ENCODE data around the gene LASP1.
"Not testable (repeated sequence)": the region's sequence is repeated elsewhere in the genome, so short reads cannot be mapped to it uniquely, and the experiment has no call there.

LASP1 gene

GRCh38 chr17:38916771-38917170, 46.9 kb downstream of the LASP1 start:
- peaks cover 15% of the 10 kb centered on the region for H3K4me1 Mint-ChIP-seq
- ATAC-seq (ENCODE audit: low read depth) (no peak), DNase-seq (ENCODE audit: low spot score in 2 of 2) (no peak)
- H3K27me3 Mint-ChIP-seq, result no peaks in the 10 kb centered on the region
- peaks cover 32% of the 10 kb centered on the region for H3K36me3 Mint-ChIP-seq
- no peaks in the 10 kb centered on the region for H3K9me3 Mint-ChIP-seq
- H3K4me3 Mint-ChIP-seq, result no peak overlapping the region
- peak overlapping the region; percentile 5 for H3K27ac Mint-ChIP-seq

GRCh38 chr17:38917259-38917658, 47.4 kb downstream of the LASP1 start:
- peaks cover 30% of the 10 kb centered on the region for H3K36me3 Mint-ChIP-seq

DNA sequence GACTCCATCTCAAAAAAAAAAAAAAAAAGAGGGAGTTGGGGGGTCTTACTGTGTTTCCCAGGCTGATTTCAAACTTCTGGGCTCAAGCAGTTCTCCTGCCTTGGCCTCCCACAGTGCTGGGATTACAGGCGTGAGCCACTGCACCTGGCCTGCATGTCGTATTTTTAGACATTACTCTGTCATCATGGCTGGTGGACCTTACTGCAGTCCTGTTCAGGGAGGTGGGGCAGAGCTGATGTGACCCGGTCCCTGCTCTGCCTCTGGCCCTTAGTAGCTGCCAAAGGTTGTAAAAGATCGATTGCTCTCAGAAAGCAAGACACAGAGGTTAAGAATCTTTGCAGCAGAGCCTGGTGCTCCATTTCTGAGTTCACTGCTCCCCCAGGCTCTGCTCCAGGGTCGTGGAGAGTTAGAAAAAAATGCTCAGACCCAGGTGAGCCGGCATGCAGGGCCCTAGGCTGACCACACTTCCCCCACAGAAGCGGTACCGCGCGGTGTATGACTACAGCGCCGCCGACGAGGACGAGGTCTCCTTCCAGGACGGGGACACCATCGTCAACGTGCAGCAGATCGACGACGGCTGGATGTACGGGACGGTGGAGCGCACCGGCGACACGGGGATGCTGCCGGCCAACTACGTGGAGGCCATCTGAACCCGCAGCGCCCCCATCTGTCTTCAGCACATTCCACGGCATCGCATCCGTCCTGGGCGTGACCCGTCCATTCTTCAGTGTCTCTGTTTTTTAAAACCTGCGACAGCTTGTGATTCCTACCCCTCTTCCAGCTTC, 48.5 kb downstream of the LASP1 start:
- ATAC-seq (ENCODE audit: low read depth), result no peak
- Mint-ChIP-seq H3K9me3 (no peaks in the 10 kb centered on the region), H3K36me3 (peaks cover 29% of the 10 kb centered on the region), H3K27me3 (no peaks in the 10 kb centered on the region), H3K4me1 (peaks cover 16% of the 10 kb centered on the region), H3K27ac (no peak overlapping the region), H3K4me3 (no peak overlapping the region)
- DNase-seq (ENCODE audit: low spot score in 2 of 2), result no peak

More at GRCh38 chr17:38917259-38917658, 47.4 kb downstream of the LASP1 start:
- DNase-seq (ENCODE audit: low spot score in 2 of 2) (no peak), ATAC-seq (ENCODE audit: low read depth) (no peak)
- no peak overlapping the region for H3K4me3 Mint-ChIP-seq
- peaks cover 16% of the 10 kb centered on the region for H3K4me1 Mint-ChIP-seq
- no peaks in the 10 kb centered on the region for H3K9me3 Mint-ChIP-seq
- H3K27ac Mint-ChIP-seq, result no peak overlapping the region
- no peaks in the 10 kb centered on the region for H3K27me3 Mint-ChIP-seq

DNA sequence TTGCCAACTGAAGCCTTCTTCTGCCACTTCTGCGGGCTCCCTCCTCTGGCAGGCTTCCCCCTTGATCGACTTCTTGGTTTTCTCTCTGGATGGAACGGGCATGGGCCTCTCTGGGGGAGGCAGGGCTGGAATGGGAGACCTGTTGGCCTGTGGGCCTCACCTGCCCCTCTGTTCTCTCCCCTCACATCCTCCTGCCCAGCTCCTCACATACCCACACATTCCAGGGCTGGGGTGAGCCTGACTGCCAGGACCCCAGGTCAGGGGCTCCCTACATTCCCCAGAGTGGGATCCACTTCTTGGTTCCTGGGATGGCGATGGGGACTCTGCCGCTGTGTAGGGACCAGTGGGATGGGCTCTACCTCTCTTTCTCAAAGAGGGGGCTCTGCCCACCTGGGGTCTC, 49.1 kb downstream of the LASP1 start:
- no peaks in the 10 kb centered on the region for H3K9me3 Mint-ChIP-seq
- no peaks in the 10 kb centered on the region for H3K27me3 Mint-ChIP-seq
- H3K4me1 Mint-ChIP-seq, result peaks cover 19% of the 10 kb centered on the region
- no peak overlapping the region for H3K4me3 Mint-ChIP-seq
- H3K27ac Mint-ChIP-seq, result no peak overlapping the region
- peaks cover 29% of the 10 kb centered on the region for H3K36me3 Mint-ChIP-seq
- ATAC-seq (ENCODE audit: low read depth), result no peak
- no peak for DNase-seq (ENCODE audit: low spot score in 2 of 2)

GRCh38 chr17:38919316-38920078, 49.6 kb downstream of the LASP1 start:
- peaks cover 20% of the 10 kb centered on the region for H3K4me1 Mint-ChIP-seq
- no peak for DNase-seq (ENCODE audit: low spot score in 2 of 2)
- no peak overlapping the region for H3K4me3 Mint-ChIP-seq
- no peaks in the 10 kb centered on the region for H3K27me3 Mint-ChIP-seq
- no peaks in the 10 kb centered on the region for H3K9me3 Mint-ChIP-seq
- peak overlapping the region; percentile 3 for H3K27ac Mint-ChIP-seq
- peaks cover 23% of the 10 kb centered on the region for H3K36me3 Mint-ChIP-seq
- no peak for ATAC-seq (ENCODE audit: low read depth)

GRCh38 chr17:38920374-38921291, 50.8 kb downstream of the LASP1 start:
- ATAC-seq (ENCODE audit: low read depth), result no peak
- no peak for DNase-seq (ENCODE audit: low spot score in 2 of 2)
- peak overlapping the region; percentile 89 for H3K27ac Mint-ChIP-seq
- H3K27me3 Mint-ChIP-seq, result no peaks in the 10 kb centered on the region
- H3K9me3 Mint-ChIP-seq, result no peaks in the 10 kb centered on the region
- peaks cover 23% of the 10 kb centered on the region for H3K36me3 Mint-ChIP-seq
- H3K4me1 Mint-ChIP-seq, result peaks cover 24% of the 10 kb centered on the region
- H3K4me3 Mint-ChIP-seq, result no peak overlapping the region

- H3K9me3 Mint-ChIP-seq, result no peaks in the 10 kb centered on the region
- peaks cover 26% of the 10 kb centered on the region for H3K4me1 Mint-ChIP-seq
- H3K4me3 Mint-ChIP-seq, result no peak overlapping the region
- ATAC-seq (ENCODE audit: low read depth), result peak; percentile 17
- H3K27ac Mint-ChIP-seq, result peak overlapping the region; percentile 89
- H3K27me3 Mint-ChIP-seq, result no peaks in the 10 kb centered on the region
- peaks cover 16% of the 10 kb centered on the region for H3K36me3 Mint-ChIP-seq
- no peak for DNase-seq (ENCODE audit: low spot score in 2 of 2)
Observed at GRCh38 chr17:38921756-38922411, 52.0 kb downstream of the LASP1 start.

DNA sequence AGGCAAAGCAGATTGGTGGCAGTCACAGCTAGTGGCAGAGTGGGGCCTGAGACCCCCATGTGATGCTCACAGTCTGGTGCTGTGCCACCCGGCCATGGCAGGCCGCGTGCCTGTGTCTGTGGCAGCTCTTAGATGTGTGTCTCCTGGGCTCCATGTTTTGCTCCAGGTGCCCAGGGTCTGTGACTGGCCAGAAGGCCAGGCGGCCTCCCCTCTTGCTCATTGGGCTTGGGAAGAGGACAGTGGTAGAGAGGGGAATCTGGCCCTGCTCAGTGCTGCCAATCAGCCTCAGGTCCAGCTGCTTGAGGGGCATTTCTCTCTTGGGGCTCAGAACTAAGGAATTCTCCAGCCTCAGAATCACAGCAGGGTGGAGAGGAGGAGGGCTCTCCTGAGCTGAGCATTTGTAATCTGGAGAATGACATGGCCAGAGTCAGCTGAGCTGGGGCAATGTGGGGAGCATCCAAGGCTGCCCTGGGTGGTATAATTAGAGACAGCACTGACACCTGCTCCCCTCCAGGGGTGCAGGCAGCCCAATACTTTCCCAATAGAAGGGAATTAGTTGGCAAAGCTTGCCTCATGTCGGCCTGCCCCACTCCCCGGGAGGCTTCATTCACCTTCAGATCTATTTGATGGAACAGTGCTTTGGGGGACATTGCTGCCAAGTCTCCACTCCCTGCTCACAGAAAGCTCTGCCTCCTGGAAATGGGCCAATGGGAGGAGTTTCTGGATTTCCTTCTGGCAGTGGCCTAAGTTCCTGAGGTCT, 52.9 kb downstream of the LASP1 start:
- Mint-ChIP-seq H3K4me3 (no peak overlapping the region), H3K27ac (no peak overlapping the region), H3K9me3 (no peaks in the 10 kb centered on the region), H3K4me1 (peaks cover 26% of the 10 kb centered on the region), H3K27me3 (no peaks in the 10 kb centered on the region), H3K36me3 (peaks cover 13% of the 10 kb centered on the region)
- DNase-seq (ENCODE audit: low spot score in 2 of 2) (no peak), ATAC-seq (ENCODE audit: low read depth) (peak; percentile 26)

DNA sequence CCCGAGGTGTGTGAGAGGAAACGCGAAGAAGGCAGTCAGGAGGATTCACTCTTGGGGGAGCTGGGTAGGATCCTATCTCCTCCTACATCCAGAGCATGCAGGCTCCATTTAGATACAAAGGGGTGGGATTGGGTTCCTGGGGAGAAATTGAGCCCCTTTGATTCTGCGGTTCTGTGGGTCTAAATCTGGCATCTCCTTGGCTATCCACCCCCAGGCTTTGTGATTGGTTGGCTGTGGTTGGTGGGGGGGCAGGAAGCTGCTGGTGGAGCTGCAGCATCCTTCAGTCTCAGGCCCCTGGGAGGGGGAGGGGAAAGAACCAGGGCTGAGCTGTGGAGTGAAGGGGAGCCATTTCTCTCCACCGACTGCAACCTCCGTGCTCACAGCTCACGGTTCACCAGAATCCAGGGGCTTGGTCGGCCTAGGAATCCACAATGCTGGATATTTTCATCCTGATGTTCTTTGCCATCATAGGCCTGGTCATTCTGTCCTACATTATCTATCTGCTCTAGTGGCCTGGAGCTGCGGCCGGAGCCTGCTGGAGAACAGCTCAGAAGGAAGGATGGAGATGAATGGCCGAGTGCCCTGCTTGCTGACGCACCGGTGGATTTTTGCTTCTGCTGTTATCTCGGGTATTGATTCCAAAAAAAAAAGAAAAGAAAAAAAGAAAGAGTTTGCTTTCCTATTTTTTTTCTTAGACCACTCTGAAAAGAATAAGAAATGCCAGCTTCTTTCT, 55.6 kb downstream of the LASP1 start, which contains the start of gene LASP1NB:
TSS of gene LASP1NB (plus strand) at position 352 of the 733 bp plus-strand sequence.
- Mint-ChIP-seq H3K4me3 (no peak within 1 kb of the TSS), H3K27ac (peak within 1 kb of the TSS; percentile 16), H3K4me1 (peaks cover 20% of the 10 kb centered on the region), H3K36me3 (peaks cover 2% of the 10 kb centered on the region), H3K9me3 (no peaks in the 10 kb centered on the region), H3K27me3 (no peaks in the 10 kb centered on the region)
- ATAC-seq (ENCODE audit: low read depth) (no peak), DNase-seq (ENCODE audit: low spot score in 2 of 2) (peak in 1 of 2 donors; percentile 6)

DNA sequence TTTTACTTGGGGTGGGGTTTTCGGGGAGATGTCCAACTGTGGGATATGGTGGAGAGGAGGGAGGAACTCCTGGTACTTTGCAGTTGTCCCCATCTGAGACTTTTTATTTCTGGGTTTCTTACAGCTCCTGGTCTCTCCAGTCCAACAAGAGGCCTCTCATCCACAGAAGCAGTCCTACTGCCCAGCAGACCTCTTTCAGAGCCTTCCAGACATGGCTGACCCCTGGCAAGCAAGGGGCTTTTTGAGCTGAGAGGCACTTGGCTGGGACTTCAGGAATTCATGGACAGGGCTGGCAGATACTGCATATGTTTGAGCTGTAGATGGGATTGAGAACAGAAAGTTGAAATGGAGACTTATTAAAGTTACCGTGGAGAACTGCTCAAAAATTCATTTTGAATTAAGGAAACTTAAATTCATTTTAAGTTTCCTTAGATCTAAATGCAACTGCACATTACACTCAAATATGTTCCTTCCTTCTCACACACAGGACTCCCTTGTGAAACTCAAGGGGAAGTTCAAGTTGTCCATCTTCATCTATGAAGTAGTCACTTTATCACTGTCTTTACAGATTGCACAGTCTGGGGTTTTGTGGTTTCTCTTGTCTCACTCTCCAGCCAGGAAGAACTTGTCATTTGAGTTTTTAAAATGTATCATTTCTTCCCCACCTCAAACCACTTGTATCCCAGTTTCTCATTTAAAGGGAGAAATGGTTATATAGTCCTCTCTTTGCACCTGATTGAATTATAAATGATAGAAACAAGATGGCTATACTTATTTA, 56.6 kb downstream of the LASP1 start:
- Mint-ChIP-seq H3K4me3 (no peak overlapping the region), H3K36me3 (no peaks in the 10 kb centered on the region), H3K4me1 (peaks cover 17% of the 10 kb centered on the region), H3K27me3 (no peaks in the 10 kb centered on the region), H3K9me3 (no peaks in the 10 kb centered on the region), H3K27ac (no peak overlapping the region)
- ATAC-seq (ENCODE audit: low read depth), result no peak
- DNase-seq (ENCODE audit: low spot score in 2 of 2), result peak in 1 of 2 donors; percentile 5

GRCh38 chr17:38930782-38931181, 60.9 kb downstream of the LASP1 start:
- not testable (repeated sequence) for H3K27me3 Mint-ChIP-seq; H3K36me3 Mint-ChIP-seq; H3K4me1 Mint-ChIP-seq; H3K9me3 Mint-ChIP-seq; DNase-seq (ENCODE audit: low spot score in 2 of 2); H3K4me3 Mint-ChIP-seq; H3K27ac Mint-ChIP-seq; ATAC-seq (ENCODE audit: low read depth)

GRCh38 chr17:38933962-38934361, 64.1 kb downstream of the LASP1 start:
- not testable (repeated sequence) for H3K27me3 Mint-ChIP-seq; H3K9me3 Mint-ChIP-seq; H3K27ac Mint-ChIP-seq; H3K4me1 Mint-ChIP-seq; H3K36me3 Mint-ChIP-seq; ATAC-seq (ENCODE audit: low read depth); H3K4me3 Mint-ChIP-seq; DNase-seq (ENCODE audit: low spot score in 2 of 2)
